Cardiac ventricle fibroblast (primary cell): ENCODE measurements around the gene GRHL1. TPM values are rescaled to one million over a fixed set of nuclear protein-coding genes. Genes with fewer than 3 reads are reported as not detected.

ENCODE experiments used
- total RNA-seq: library from RNA; depleted of rRNA; stranded (reverse); fragments of >200 nt; gene quantifications from 2 replicates; pipeline ENCODE4 v1.2.3, GENCODE V29; 2015

The GRHL1 gene
- not detected in 2 replicates for total RNA-seq

GRCh38 chr2:9951522-9952285 lies at the start of gene GRHL1:
Gene GRHL1 (plus strand): TSS chr2:9951693. CDS start chr2:9951834, 141 bp downstream.

GRCh38 chr2:10043256-10043905 lies 91.9 kb downstream of the GRHL1 start, which contains the start of gene KLF11:
Gene KLF11 (plus strand): TSS chr2:10043550. CDS start chr2:10043717, 167 bp downstream.

Other genes starting within 250 kb of the GRHL1 start
- gene TAF1B, start 108.2 kb upstream of the GRHL1 start, total RNA-seq = 9.4 and 10.0 TPM in 2 replicates
- gene KLF11, start 91.9 kb downstream of the GRHL1 start, total RNA-seq = 3.7 and 7.1 TPM in 2 replicates
- 1.2 and 2.1 TPM in 2 replicates for gene CYS1, start 128.7 kb downstream of the GRHL1 start, total RNA-seq
- gene RRM2, start 171.0 kb downstream of the GRHL1 start, total RNA-seq = 4.6 and 5.9 TPM in 2 replicates